Right renal cortex interstitium (tissue), 3 donors: ENCODE results near the gene LIPC. TPM values are rescaled to one million over a fixed set of nuclear protein-coding genes. Genes with fewer than 3 reads are reported as not detected.
"Not testable (repeated sequence)": the region's sequence is repeated elsewhere in the genome, so short reads cannot be mapped to it uniquely, and the experiment has no call there.

Experiments used
- DNase-seq, 3 donors: peaks; one replicate each; pipeline ENCODE4 v3.0.0-alpha.2; 2013; ENCODE audit warnings: low read depth in 3 of 3, low spot score in 2 of 3
- polyA plus RNA-seq, 3 donors: library from polyadenylated mRNA; unstranded; fragments of 120-200 nt; gene quantifications; one replicate each; pipeline ENCODE4 v1.2.1, GENCODE V29; 2013; ENCODE audit not compliant: insufficient read length in 3 of 3

The LIPC gene
- polyA plus RNA-seq, 3 donors: 11.8 to 15.5 (median 14.0) TPM

DNA sequence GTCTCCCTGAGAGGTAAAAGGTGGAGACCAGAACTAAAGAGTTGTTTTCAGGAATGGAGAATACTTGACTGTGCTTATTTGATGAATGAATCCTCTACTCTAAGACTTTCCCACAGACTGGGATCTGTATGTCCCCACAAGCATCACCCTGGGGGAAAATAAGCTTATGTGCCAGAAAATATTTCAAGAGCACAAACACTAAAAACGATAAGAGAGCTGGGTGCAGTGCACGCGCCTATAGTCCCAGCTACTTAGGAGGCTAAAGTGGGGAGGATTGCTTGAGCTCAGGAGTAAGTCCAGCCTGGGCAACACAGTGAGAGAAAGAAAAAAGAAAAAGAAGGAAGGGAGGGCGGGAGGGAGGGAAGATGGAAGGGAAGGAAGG is 167.0 kb downstream of the LIPC start:
- no peak for DNase-seq

DNA sequence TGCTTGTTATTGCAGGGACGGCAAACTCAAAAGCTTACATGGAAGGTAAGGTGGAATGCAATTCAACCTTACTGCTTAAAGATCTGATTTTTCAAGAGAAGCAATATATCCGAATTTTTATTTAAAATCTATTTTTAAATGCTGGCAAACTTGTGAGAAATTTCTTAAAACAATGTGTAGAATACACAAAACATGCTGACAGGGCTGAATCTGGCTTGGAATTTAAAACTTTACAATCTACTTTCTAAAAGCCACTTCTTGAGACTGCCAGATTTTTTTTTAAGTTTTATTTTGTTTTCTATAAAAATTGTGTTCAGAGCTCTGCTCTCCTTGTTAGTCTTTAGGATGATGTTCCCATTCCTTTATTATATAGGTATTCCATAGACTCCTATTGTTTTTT is 171.0 kb downstream of the LIPC start:
- no peak for DNase-seq

DNA sequence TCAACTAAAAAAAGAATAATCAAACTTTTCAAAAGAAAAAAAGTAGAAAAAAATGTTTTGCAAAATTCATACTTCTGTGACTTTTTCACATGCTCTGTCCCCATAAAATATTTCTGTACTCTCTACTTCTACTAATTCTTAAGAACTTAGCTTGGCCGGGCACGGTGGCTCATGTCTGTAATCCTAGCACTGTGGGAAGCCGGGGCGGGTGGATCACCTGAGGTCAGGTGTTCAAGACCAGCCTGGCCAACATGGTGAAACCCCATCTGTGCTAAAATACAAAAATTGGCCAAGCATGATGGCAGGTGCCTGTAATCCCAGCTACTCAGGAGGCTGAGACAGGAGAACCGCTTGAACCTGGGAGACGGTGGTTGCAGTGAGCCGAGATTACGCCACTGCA is 172.1 kb downstream of the LIPC start:
- not testable (repeated sequence) for DNase-seq

DNA sequence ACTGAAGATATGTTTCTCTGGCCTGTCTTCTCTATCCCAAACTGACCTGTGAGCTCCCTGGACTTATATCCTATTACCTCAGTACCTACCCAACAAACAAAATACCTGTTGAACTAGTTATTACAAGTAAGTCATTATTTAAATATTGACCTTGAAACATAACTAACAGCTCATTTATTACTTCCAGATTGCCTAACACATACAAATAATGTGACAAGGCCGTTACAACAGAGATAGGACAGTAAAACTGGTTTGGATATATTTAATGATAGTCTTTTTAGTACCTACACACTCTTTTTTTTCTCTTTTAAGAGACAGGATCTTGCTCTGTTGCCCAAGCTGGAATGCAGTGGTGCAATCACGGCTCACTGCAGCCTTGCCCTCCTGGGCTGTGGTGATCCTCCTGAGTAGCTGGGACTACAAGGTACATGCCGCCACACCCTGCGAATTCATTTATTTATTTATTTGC is 172.7 kb downstream of the LIPC start:
- no peak for DNase-seq

DNA sequence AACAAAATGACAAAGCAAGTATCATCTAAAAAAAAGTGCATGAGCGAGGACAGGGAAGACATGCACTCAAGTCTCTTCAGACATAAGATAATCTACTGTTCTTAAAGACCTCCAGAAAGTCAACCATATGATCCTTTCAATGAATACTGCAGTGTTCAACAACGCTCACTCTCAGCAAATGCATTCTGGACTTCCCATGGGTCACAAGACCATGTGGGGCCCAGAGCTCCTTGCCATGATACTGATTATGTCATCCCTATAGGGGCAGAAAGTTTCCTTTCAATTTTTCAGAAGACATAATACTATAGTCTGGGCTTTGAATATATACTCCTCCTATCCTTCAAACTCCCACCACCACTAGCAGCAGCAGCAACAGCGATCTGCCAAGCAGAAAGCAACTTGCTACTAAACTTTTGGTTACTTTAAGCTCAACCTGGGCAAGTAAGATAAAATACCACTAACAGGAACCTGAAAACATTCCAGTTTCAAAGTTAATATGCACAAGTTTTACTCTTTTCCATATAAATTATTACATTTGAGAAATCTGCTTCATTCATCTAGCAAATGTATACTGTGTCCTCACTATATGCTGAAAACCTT is 174.2 kb downstream of the LIPC start:
- no peak for DNase-seq

DNA sequence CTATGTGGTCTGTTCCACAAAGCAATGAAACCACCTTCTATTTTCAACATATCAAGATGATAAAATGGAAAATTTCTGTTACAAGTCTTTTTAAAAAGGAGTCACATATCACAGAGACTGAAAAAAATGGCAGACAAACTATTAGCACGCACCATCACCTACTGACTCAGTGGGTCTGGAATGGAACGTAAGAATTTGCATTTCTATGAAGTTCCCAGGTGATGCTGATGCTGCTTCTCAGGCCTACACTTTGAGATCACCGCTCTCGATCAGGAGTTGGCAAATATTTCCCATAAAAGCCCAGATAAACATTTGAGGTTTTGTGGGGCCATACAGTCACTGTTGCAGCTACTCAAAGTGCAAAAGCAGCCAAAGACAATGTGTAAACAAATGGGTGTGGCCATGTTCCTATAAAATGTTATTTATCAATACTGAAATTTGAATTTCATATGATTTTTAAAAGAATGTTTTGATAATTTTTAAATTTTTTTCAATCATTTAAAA is 174.8 kb downstream of the LIPC start:
- DNase-seq: no peak

DNA sequence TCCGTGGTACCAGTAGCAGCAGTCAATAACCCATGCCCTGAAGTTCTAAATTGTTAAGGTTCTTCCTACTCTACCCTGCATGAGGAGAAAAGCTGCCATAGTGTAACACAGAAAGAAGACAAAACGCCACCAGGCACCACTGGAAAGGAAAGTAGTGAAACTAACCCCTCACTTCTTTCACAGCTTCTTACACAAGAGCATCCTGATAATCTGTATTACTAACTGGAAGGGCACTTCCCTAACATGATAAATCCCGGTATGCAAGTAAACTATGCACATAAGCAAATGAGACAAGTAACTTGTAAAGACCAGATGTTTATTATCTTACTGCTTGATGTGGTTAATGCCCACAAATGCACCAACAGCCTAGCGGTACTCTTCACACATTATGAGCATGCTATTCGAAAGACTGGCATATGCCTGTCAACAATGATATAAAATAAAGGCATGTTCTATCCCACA is 176.4 kb downstream of the LIPC start:
- no peak for DNase-seq

DNA sequence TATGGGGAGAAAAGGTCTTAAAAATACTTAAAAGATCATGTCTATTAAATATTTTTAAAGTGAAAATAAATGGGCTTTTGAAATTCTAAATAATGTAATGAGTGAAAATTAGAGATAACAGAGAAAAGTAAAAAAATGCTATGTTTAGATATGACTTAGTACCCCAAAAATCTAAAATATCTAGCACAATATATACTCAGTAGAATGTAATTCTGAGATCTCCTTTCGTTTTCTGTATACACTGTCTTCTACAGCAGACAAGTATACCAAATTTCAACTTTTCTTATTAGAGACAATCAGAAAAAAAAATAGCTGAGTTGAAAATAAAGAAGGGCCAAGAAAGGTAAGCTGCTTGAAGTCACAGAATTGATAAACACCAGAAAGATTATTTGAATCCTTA is 176.9 kb downstream of the LIPC start:
- no peak for DNase-seq

DNA sequence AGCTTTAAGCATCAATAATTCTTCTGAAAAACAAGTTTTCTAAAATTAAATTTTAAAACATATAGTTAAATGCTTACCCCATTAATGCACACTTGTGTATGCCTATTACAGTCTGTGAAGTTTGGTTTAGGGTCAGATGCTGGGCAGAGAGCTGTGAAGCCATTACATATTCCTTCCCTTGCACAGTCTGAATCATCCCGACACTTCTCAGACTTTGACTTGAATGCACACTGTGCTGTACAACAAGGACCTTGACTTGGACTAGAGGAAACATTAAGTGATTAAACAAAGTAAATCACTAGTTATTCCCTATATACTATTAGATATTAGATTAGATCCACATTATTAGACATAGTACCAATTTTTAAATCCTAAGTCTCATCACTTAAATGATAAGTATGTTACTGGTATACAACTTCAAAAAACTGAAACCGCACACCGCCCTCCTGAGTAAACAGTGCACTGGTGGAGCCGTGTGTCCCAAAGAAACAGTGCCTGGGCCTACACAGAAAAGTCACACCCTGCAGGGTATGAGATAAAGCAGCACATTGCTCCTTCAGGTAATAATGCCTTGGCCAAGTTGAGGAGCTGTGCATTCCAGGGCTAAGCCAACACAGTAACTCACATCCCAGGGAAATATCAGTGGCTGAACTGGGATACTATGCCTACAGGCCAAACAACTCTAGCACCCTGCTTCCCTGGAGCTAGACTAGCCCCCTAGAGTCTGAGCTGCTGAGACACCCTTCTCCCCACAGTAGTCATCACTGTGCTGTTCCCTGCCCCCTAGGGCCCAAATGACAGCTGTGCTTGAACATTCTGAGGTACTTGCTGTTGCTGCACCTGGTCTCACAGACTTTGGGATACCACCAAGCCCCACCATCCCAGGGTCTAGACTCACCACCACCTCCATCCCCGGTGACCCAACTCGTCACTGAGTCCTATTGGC is 180.2 kb downstream of the LIPC start:
- DNase-seq: no peak

DNA sequence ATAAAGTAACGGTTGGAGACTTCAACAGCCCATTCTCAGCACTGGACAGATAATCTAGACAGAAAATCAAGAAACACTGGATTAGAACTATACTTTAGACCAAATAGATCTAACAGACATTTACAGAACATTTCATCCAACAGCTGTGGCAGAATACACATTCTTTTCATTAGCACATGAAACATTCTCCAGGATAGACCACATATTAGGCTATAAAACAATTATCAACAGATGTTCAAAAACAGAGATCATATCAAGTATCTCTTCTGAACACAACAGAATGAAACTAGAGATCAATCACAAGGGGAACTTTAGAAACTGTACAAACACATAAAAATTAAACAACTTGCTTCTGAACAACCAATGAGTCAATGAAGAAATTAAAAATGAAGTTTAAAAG is 184.4 kb downstream of the LIPC start:
- no peak for DNase-seq
